ENCODE measurements around the gene CACNA1A.

DNA sequence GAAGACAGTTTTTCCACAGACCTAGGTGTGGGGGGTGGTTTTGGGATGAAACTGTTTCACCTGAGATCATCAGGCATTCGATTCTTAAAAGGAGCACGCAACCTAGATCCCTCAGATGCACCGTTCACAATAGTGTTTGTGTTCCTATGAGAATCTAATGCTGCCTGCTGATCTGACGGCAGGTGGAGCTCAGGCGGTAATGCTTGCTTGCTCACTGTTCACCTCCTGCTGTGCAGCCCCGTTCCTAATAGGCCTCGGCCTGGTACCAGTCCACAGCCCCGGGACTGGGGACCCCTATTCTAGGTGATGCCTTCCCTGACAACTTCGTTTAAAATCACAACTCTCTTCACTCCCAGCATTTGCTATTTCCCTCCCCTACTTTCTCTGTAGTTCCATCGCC is 206.4 kb downstream of the CACNA1A start:
- TF ChIP-seq, protein P1, sequence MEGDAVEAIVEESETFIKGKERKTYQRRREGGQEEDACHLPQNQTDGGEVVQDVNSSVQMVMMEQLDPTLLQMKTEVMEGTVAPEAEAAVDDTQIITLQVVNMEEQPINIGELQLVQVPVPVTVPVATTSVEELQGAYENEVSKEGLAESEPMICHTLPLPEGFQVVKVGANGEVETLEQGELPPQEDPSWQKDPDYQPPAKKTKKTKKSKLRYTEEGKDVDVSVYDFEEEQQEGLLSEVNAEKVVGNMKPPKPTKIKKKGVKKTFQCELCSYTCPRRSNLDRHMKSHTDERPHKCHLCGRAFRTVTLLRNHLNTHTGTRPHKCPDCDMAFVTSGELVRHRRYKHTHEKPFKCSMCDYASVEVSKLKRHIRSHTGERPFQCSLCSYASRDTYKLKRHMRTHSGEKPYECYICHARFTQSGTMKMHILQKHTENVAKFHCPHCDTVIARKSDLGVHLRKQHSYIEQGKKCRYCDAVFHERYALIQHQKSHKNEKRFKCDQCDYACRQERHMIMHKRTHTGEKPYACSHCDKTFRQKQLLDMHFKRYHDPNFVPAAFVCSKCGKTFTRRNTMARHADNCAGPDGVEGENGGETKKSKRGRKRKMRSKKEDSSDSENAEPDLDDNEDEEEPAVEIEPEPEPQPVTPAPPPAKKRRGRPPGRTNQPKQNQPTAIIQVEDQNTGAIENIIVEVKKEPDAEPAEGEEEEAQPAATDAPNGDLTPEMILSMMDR (IDR thresholded peaks at IDR 0.05) = no peak
- TF ChIP-seq POLR2A (IDR thresholded peaks at IDR 0.05) = no peak

Data from heart left ventricle (tissue), 13 donors.